Activated T-cell treated with anti-CD3 and anti-CD28 coated beads for 24 hours (primary cell): ENCODE measurements around the gene CD34.

Source experiments
- DNase-seq: peaks from one replicate; pipeline ENCODE4 v3.0.0-alpha.2; 2020; ENCODE audit warnings: low read depth

CD34 gene

DNA sequence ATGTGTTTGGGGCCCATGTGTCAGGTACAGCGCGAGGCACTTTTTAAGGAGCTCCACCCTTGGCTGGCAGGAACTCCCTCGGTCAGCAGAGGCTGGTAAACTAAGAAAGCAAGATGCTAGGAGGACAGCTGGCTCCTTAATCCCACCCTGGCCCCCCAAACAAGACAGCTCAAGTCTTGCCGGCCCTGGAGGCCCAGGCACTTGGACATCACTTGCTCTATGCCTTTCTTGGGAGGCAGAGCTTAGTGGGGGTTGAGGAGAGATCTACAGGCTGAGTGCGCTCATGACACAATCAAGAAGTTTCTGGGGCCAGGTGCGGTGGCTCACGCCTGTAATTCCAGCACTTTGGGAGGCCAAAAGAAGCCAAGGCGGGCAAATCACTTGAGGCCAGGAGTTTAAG is 78.1 kb downstream of the CD34 start:
- no peak for DNase-seq

DNA sequence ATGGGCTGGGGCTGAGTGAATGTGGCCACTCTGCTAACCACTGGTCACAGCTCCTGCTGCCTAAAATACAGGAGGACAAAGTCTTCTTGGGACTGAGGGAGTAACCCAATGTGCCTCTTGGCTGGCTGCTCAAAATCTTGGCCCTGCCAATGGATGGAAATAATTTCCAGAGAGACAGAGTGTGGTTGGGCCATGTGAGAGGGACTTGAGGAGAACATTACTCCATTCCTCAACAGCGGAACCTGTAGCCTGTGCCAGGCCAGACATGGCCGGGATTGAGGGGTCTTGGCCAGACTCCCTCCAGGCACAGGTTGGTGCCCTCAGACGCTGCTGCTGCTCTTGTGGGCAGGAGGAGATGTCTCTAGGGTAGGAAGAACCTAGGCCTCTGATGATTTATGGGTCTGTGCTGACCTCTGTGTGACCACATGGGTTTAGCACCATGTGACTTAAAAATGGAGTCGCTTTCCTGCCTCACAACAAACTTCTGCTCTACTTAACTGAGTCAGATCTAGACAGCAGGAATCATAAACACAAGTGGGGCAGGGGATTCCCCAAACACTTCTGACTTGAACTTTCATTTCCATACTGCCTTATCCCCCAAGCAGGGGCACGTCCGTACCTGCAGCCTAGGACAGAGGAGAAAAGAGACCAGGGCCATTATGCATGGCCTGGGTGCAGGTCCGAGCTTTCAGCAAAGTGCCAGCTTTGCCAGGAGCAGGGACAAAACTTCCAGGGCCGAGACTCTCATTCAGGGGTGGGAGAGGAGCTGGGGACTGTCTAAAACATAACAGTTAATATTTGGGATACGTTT is 79.2 kb downstream of the CD34 start:
- DNase-seq = peak; percentile 49
